Neural progenitor cell (in vitro differentiated cells): ENCODE measurements around the gene WDR44. TPM values are rescaled to one million over a fixed set of nuclear protein-coding genes. Genes with fewer than 3 reads are reported as not detected.

Source experiments
- DNase-seq: peaks from one replicate; pipeline ENCODE4 v3.0.0-alpha.2; 2016; ENCODE audit warnings: low spot score
- H2AFZ ChIP-seq: fragments of 200-600 bp; sonication (generic); replicated peaks from 2 replicates; pipeline ENCODE4 v1.6.1; 2016; ENCODE audit warnings: antibody characterized with exemption
- H3F3A ChIP-seq: fragments of 200-600 bp; sonication (generic); 2 replicates; pipeline ENCODE4 v1.6.1; 2016; ENCODE audit warnings: antibody characterized with exemption, low read depth
- H3K27ac ChIP-seq: fragments of 200-600 bp; sonication (generic); 2 replicates; pipeline ENCODE4 v1.5.1; 2016; ENCODE audit warnings: mild to moderate bottlenecking
- H3K27me3 ChIP-seq: fragments of 200-600 bp; sonication (generic); 2 replicates; pipeline ENCODE4 v1.6.1; 2016; ENCODE audit warnings: mild to moderate bottlenecking, moderate library complexity
- H3K36me3 ChIP-seq: fragments of 200-600 bp; sonication (generic); 2 replicates; pipeline ENCODE4 v1.5.1; 2016
- H3K4me1 ChIP-seq: fragments of 200-600 bp; sonication (generic); 2 replicates; pipeline ENCODE4 v1.6.1; 2016; ENCODE audit warnings: mixed run types
- H3K4me2 ChIP-seq: fragments of 200-600 bp; sonication (generic); 2 replicates; pipeline ENCODE4 v1.6.1; 2016
- H3K4me3 ChIP-seq: fragments of 200-600 bp; sonication (generic); 2 replicates; pipeline ENCODE4 v1.5.1; 2016
- H3K79me2 ChIP-seq: fragments of 200-600 bp; sonication (generic); 2 replicates; pipeline ENCODE4 v1.6.1; 2016; ENCODE audit warnings: low read depth
- H3K9ac ChIP-seq: fragments of 200-600 bp; sonication (generic); 2 replicates; pipeline ENCODE4 v1.6.1; 2016
- H3K9me3 ChIP-seq: fragments of 200-600 bp; sonication (generic); 2 replicates; pipeline ENCODE4 v1.5.1; 2016; ENCODE audit warnings: low read depth
- H4K20me1 ChIP-seq: fragments of 200-600 bp; sonication (generic); 2 replicates; pipeline ENCODE4 v1.6.1; 2016; ENCODE audit warnings: low read depth
- H3K27ac Mint-ChIP-seq: 3 replicates; pipeline ENCODE4 v1.8.0; 2021; ENCODE audit warnings: mixed read lengths
- H3K27me3 Mint-ChIP-seq: 2 replicates; pipeline ENCODE4 v1.8.0; 2022; ENCODE audit warnings: low read depth, mild to moderate bottlenecking, inconsistent platforms, moderate library complexity, mixed read lengths; ENCODE audit not compliant: insufficient read depth
- H3K36me3 Mint-ChIP-seq: 3 replicates; pipeline ENCODE4 v1.8.0; 2021; ENCODE audit warnings: mixed read lengths
- H3K4me1 Mint-ChIP-seq: 3 replicates; pipeline ENCODE4 v1.8.0; 2021; ENCODE audit warnings: mixed read lengths
- H3K4me3 Mint-ChIP-seq: 3 replicates; pipeline ENCODE4 v1.8.0; 2021; ENCODE audit warnings: mild to moderate bottlenecking, moderate library complexity, mixed read lengths
- H3K9me3 Mint-ChIP-seq: 3 replicates; pipeline ENCODE4 v1.8.0; 2020; ENCODE audit warnings: mixed read lengths
- CTCF ChIP-seq: fragments of 200-600 bp; sonication (generic); IDR thresholded peaks from 2 replicates; pipeline ENCODE4 v1.5.1; 2017; ENCODE audit warnings: antibody characterized with exemption, mild to moderate bottlenecking
- EZH2 ChIP-seq: fragments of 200-600 bp; sonication (generic); IDR thresholded peaks from 2 replicates; pipeline ENCODE4 v1.6.1; 2017; ENCODE audit warnings: antibody characterized with exemption, mild to moderate bottlenecking, moderate library complexity
- EZH2phosphoT487 ChIP-seq: fragments of 200-600 bp; sonication (generic); IDR thresholded peaks from 2 replicates; pipeline ENCODE4 v1.6.1; 2017; ENCODE audit warnings: antibody characterized with exemption
- total RNA-seq: library from RNA; depleted of rRNA; stranded (reverse); fragments of >200 nt; gene quantifications from 2 replicates; pipeline ENCODE4 v1.2.3, GENCODE V29; 2015; ENCODE audit warnings: low replicate concordance

The WDR44 gene
- total RNA-seq, 1 donor from 2014 or later = 18.0 TPM

DNA sequence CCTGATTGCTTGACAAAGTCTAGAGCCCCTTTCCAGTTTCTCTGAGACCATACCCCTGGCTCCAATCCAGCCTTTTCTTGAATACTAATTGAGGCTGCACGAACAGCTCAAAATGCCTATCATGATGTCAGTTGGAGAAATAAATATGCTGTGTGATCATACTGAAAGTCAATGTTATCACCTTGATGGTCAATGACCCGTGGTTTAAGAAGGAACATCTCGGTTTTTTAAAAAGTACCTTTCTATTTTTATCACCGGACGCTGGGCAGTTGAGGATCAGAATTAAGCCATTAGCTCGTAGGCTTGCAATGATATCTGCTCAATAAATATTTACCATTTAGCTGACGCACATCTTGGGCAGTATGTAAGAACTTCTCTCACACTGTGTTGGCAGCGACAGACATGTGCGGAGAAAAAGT, 852 bp upstream of the WDR44 start:
- Histone ChIP-seq H3K9me3 (peaks cover 6% of the 10 kb centered on the region), H2AFZ (peak overlapping the region; percentile 37), H3K4me1 (peaks cover 12% of the 10 kb centered on the region), H3F3A (peaks cover 11% of the 10 kb centered on the region), H3K27ac (no peak overlapping the region), H3K79me2 (peaks cover 29% of the 10 kb centered on the region), H3K36me3 (no peaks in the 10 kb centered on the region), H3K4me2 (peak overlapping the region; percentile 69), H3K9ac (no peak overlapping the region), H3K27me3 (no peaks in the 10 kb centered on the region), H4K20me1 (peaks cover 18% of the 10 kb centered on the region), H3K4me3 (peak overlapping the region; percentile 46)
- Mint-ChIP-seq H3K4me3 (peak overlapping the region; percentile 99), H3K36me3 (no peaks in the 10 kb centered on the region), H3K27ac (peak overlapping the region; percentile 67), H3K9me3 (no peaks in the 10 kb centered on the region), H3K4me1 (peaks cover 30% of the 10 kb centered on the region), H3K27me3 (peaks cover 3% of the 10 kb centered on the region)
- no peak for DNase-seq
- TF ChIP-seq CTCF (no peak), EZH2phosphoT487 (no peak), EZH2 (no peak)

GRCh38 chrX:118346258-118347094, 570 bp downstream of the WDR44 start:
- Histone ChIP-seq H3K9ac (peak overlapping the region; percentile 55), H3K9me3 (peaks cover 6% of the 10 kb centered on the region), H3K79me2 (peaks cover 43% of the 10 kb centered on the region), H3K27ac (peak overlapping the region; percentile 92), H3K4me3 (peak overlapping the region; percentile 71), H3K27me3 (no peaks in the 10 kb centered on the region), H4K20me1 (peaks cover 18% of the 10 kb centered on the region), H3F3A (peaks cover 11% of the 10 kb centered on the region), H3K4me2 (peak overlapping the region; percentile 82), H2AFZ (peak overlapping the region; percentile 30), H3K36me3 (no peaks in the 10 kb centered on the region), H3K4me1 (peaks cover 12% of the 10 kb centered on the region)
- TF ChIP-seq EZH2 (no peak), EZH2phosphoT487 (no peak), CTCF (peak; percentile 20)
- peaks cover 3% of the 10 kb centered on the region for H3K27me3 Mint-ChIP-seq
- H3K4me3 Mint-ChIP-seq = peak overlapping the region; percentile 99
- no peaks in the 10 kb centered on the region for H3K36me3 Mint-ChIP-seq
- peaks cover 44% of the 10 kb centered on the region for H3K4me1 Mint-ChIP-seq
- H3K9me3 Mint-ChIP-seq = no peaks in the 10 kb centered on the region
- peak overlapping the region; percentile 97 for H3K27ac Mint-ChIP-seq
- peak; percentile 58 for DNase-seq

GRCh38 chrX:118347131-118347530, 1.2 kb downstream of the WDR44 start:
- H3K4me2 ChIP-seq = peak overlapping the region; percentile 82
- peak overlapping the region; percentile 30 for H3K9ac ChIP-seq
- peaks cover 5% of the 10 kb centered on the region for H3K9me3 ChIP-seq
- peak overlapping the region; percentile 71 for H3K4me3 ChIP-seq
- peak; percentile 19 for DNase-seq
- no peaks in the 10 kb centered on the region for H3K36me3 ChIP-seq
- H3K27ac ChIP-seq = no peak overlapping the region
- Mint-ChIP-seq H3K9me3 (no peaks in the 10 kb centered on the region), H3K27me3 (peaks cover 3% of the 10 kb centered on the region), H3K4me3 (peak overlapping the region; percentile 99), H3K27ac (peak overlapping the region; percentile 97), H3K36me3 (no peaks in the 10 kb centered on the region), H3K4me1 (peaks cover 46% of the 10 kb centered on the region)
- no peaks in the 10 kb centered on the region for H3K27me3 ChIP-seq
- no peak overlapping the region for H2AFZ ChIP-seq
- peaks cover 49% of the 10 kb centered on the region for H3K79me2 ChIP-seq
- H3F3A ChIP-seq = peaks cover 11% of the 10 kb centered on the region
- peaks cover 18% of the 10 kb centered on the region for H4K20me1 ChIP-seq
- peaks cover 12% of the 10 kb centered on the region for H3K4me1 ChIP-seq
- no peak for TF ChIP-seq EZH2

- H3K27ac ChIP-seq = no peak overlapping the region
- H3K27me3 Mint-ChIP-seq = peaks cover 3% of the 10 kb centered on the region
- H4K20me1 ChIP-seq = peaks cover 18% of the 10 kb centered on the region
- H3K9ac ChIP-seq = no peak overlapping the region
- DNase-seq = no peak
- peaks cover 11% of the 10 kb centered on the region for H3F3A ChIP-seq
- H3K4me3 ChIP-seq = peak overlapping the region; percentile 71
- peak overlapping the region; percentile 82 for H3K4me2 ChIP-seq
- H3K27me3 ChIP-seq = no peaks in the 10 kb centered on the region
- no peaks in the 10 kb centered on the region for H3K9me3 Mint-ChIP-seq
- H3K36me3 Mint-ChIP-seq = no peaks in the 10 kb centered on the region
- no peaks in the 10 kb centered on the region for H3K36me3 ChIP-seq
- H3K79me2 ChIP-seq = peaks cover 49% of the 10 kb centered on the region
- no peaks in the 10 kb centered on the region for H3K9me3 ChIP-seq
- peak overlapping the region; percentile 99 for H3K4me3 Mint-ChIP-seq
- H3K4me1 ChIP-seq = peaks cover 12% of the 10 kb centered on the region
- H3K4me1 Mint-ChIP-seq = peaks cover 50% of the 10 kb centered on the region
- H2AFZ ChIP-seq = no peak overlapping the region
- H3K27ac Mint-ChIP-seq = peak overlapping the region; percentile 97
- TF ChIP-seq EZH2 (no peak), EZH2phosphoT487 (no peak), CTCF (no peak)
These were observed 1.8 kb downstream of the WDR44 start for GRCh38 chrX:118347736-118348135.
